ENCODE measurements around the gene CASS4.

DNA sequence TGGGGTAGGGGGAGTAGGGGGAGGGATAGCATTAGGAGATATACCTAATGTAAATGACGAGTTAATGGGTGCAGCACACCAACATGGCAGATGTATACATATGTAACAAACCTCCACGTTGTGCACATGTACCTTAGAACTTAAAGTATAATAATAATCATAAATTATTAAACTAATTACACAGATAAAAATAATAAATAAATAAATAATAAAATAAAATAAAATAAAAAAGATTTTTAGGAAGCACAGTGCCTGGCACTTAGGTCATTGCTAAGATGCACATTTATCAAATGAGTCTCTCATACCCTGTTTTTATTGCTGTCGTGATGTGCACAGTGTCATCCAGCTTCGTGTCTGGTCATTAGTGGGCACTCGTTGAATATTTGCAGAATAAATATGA, 37.4 kb downstream of the CASS4 start:
- no peak for TF ChIP-seq MXI1 (IDR thresholded peaks at IDR 0.05; ENCODE audit: low read depth, low read length)
- no peak for TF ChIP-seq POLR2A (conservative IDR thresholded peaks at IDR 0.05)
- TF ChIP-seq, protein P1, sequence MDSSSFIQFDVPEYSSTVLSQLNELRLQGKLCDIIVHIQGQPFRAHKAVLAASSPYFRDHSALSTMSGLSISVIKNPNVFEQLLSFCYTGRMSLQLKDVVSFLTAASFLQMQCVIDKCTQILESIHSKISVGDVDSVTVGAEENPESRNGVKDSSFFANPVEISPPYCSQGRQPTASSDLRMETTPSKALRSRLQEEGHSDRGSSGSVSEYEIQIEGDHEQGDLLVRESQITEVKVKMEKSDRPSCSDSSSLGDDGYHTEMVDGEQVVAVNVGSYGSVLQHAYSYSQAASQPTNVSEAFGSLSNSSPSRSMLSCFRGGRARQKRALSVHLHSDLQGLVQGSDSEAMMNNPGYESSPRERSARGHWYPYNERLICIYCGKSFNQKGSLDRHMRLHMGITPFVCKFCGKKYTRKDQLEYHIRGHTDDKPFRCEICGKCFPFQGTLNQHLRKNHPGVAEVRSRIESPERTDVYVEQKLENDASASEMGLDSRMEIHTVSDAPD (CRISPR knock-in tag; IDR thresholded peaks at IDR 0.05): no peak
- no peak for TF ChIP-seq ZZZ3 (IDR thresholded peaks at IDR 0.05)
- TF ChIP-seq, protein P2, sequence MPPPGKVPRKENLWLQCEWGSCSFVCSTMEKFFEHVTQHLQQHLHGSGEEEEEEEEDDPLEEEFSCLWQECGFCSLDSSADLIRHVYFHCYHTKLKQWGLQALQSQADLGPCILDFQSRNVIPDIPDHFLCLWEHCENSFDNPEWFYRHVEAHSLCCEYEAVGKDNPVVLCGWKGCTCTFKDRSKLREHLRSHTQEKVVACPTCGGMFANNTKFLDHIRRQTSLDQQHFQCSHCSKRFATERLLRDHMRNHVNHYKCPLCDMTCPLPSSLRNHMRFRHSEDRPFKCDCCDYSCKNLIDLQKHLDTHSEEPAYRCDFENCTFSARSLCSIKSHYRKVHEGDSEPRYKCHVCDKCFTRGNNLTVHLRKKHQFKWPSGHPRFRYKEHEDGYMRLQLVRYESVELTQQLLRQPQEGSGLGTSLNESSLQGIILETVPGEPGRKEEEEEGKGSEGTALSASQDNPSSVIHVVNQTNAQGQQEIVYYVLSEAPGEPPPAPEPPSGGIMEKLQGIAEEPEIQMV (tag; conservative IDR thresholded peaks at IDR 0.05; ENCODE audit: low read depth): no peak
